Pancreas (tissue), 10 donors: ENCODE results near the gene ARMC6. TPM values are rescaled to one million over a fixed set of nuclear protein-coding genes. Genes with fewer than 3 reads are reported as not detected.

Experiments
- ATAC-seq, 4 donors: fragments of 200-7000 bp; cut with Tn5 transposase; one replicate each; pipeline versions ENCODE4 v1.8.0 to v1.9.1; 2020; ENCODE audit warnings: mild to moderate bottlenecking in 4 of 4, moderate library complexity in 4 of 4
- DNase-seq, 6 donors: peaks; one replicate each; pipeline ENCODE4 v3.0.0-alpha.2; 2020
- FAIRE-seq: peaks from 2 replicates; lab custom pipeline; 2012; peaks lifted over from hg19 to GRCh38; lab: Jason Lieb, UNC
- H3K27ac ChIP-seq, 4 donors: fragments of 200-600 bp; sonication (generic); 1 replicate in 3 of 4; 2 replicates in 1 of 4; pipeline versions ENCODE4 v1.5.0 to v1.8.0; 2020
- H3K27me3 ChIP-seq, 4 donors: fragments of 200-600 bp; one replicate each; pipeline ENCODE4 v1.8.0; 2021
- H3K36me3 ChIP-seq, 3 donors: fragments of 200-600 bp; sonication (generic) in 1 of 3; one replicate each; pipeline versions ENCODE4 v1.5.0 to v1.8.0; 2020 to 2021
- H3K4me1 ChIP-seq, 3 donors: fragments of 200-600 bp; one replicate each; pipeline ENCODE4 v1.8.0; 2021
- H3K4me3 ChIP-seq, 4 donors: fragments of 200-600 bp; sonication (generic) in 2 of 4; one replicate each; pipeline versions ENCODE4 v1.5.0 to v1.8.0; 2020 to 2021
- H3K9me3 ChIP-seq, 4 donors: fragments of 200-600 bp; one replicate each; pipeline ENCODE4 v1.8.0; 2021
- CTCF ChIP-seq, 4 donors: fragments of 200-600 bp; sonication (generic) in 3 of 4; IDR thresholded peaks; one replicate each; pipeline versions ENCODE4 v1.5.0 to v1.8.0; 2021; ENCODE audit warnings: antibody characterized with exemption in 4 of 4
- WGBS, 2 donors: extraction: QIAGEN DNeasy Blood & Tissue Kit; methylation state at CpG; one replicate each; pipeline ENCODE4 v1.1.7; 2013; 5-methylcytosine and 5-hydroxymethylcytosine counted together
- intact Hi-C, 3 donors: fragments of 100-400 bp; cut with DNase I; formaldehyde crosslinking; loops; one replicate each; pipeline versions ENCODE4 v1.11.1 to v1.14.2; 2022
- polyA plus RNA-seq, 2 donors: library from polyadenylated mRNA; stranded (reverse); fragments of 200-250 nt; gene quantifications; one replicate each; pipeline ENCODE4 v1.2.3, GENCODE V29; 2013
- total RNA-seq, 6 donors: library from RNA; stranded (reverse); fragmentation: NEBNext Ultra II Directional in 4 of 6; extraction: Animal tissue kit (Norgen Biotek cat#: 25700) in 4 of 6; gene quantifications; one replicate each; pipeline versions ENCODE4 v1.2.1 to v1.2.4, GENCODE V29; 2021 to 2023
- donor health status: healthy with polysubstance abuse.
- donor health status: DM: no; HTN: no; CAD: no; lungs with moderate emphysema.
- donor health status: DM: no; HTN: no; CAD: no.
- donor health status: control.
- donor health status: control.
- donor health status: Bipolar disorder and iron deficiency.
- donor health status: DM: yes; HTN: yes; CAD: no.
- donor health status: DM: no; HTN: no; CAD: no.
- donor health status: DM: no; HTN: no; CAD: no.
- donor health status: DM: yes; HTN: yes; CAD: no.

The ARMC6 gene
- total and polyA plus RNA-seq, 8 donors: 3.1 to 18.3 (median 7.9) TPM

GRCh38 chr19:19050104-19050503 is 16.7 kb downstream of the ARMC6 start:
- Histone ChIP-seq H3K4me1 (no peaks in the 10 kb centered on the region), H3K36me3 (peaks cover 0 to 4% (median 0%) of the 10 kb centered on the region in 3 donors), H3K9me3 (no peaks in the 10 kb centered on the region), H3K27me3 (no peaks in the 10 kb centered on the region), H3K4me3 (no peak overlapping the region), H3K27ac (no peak overlapping the region)
- DNase-seq (no peak), FAIRE-seq (no peak), ATAC-seq (no peak)
- WGBS, 2 donors: 92% methylated on average over 4 of the region's 4 CpGs
- TF ChIP-seq CTCF (IDR thresholded peaks at IDR 0.05): no peak
- intact Hi-C loops: loop anchor here in 2 of 3 donors (5.0 to 10.0 kb wide), 2 partner anchors 85 to 92 kb away; partner anchors contain the start of gene TMEM161A (in 1 of the 2)

- Histone ChIP-seq H3K36me3 (peaks cover 0 to 7% (median 0%) of the 10 kb centered on the region in 3 donors), H3K4me3 (no peak overlapping the region), H3K27ac (no peak overlapping the region), H3K4me1 (no peaks in the 10 kb centered on the region), H3K9me3 (no peaks in the 10 kb centered on the region), H3K27me3 (no peaks in the 10 kb centered on the region)
- TF ChIP-seq CTCF (IDR thresholded peaks at IDR 0.05): no peak
- FAIRE-seq (no peak), ATAC-seq (no peak), DNase-seq (no peak)
- WGBS, 2 donors: 89 to 92% methylated on average over 2 of the region's 2 CpGs
- intact Hi-C loops: loop anchor here in 2 of 3 donors (5.0 to 10.0 kb wide), 2 partner anchors 84 to 92 kb away; partner anchors contain the start of gene TMEM161A (in 1 of the 2)
These were observed 17.3 kb downstream of the ARMC6 start for GRCh38 chr19:19050731-19051130.

- Histone ChIP-seq H3K27me3 (no peaks in the 10 kb centered on the region), H3K36me3 (peaks cover 0 to 7% (median 0%) of the 10 kb centered on the region in 3 donors), H3K27ac (no peak overlapping the region), H3K4me3 (no peak overlapping the region), H3K4me1 (no peaks in the 10 kb centered on the region), H3K9me3 (no peaks in the 10 kb centered on the region)
- TF ChIP-seq CTCF (IDR thresholded peaks at IDR 0.05): no peak
- intact Hi-C loops: loop anchor here in 2 of 3 donors (5.0 to 10.0 kb wide), 2 partner anchors 83 to 91 kb away; partner anchors contain the start of gene TMEM161A (in 1 of the 2)
- WGBS, 2 donors: 90 to 91% methylated on average over 20 of the region's 20 CpGs
- no peak for DNase-seq
- ATAC-seq: no peak
- FAIRE-seq: no peak
These were observed 18.2 kb downstream of the ARMC6 start for GRCh38 chr19:19051478-19052213.

GRCh38 chr19:19052921-19053320 is 19.5 kb downstream of the ARMC6 start:
- TF ChIP-seq CTCF (IDR thresholded peaks at IDR 0.05): no peak
- intact Hi-C loops: loop anchor here in 2 of 3 donors (5.0 to 10.0 kb wide), 2 partner anchors 82 to 89 kb away; partner anchors contain the start of gene TMEM161A (in 1 of the 2)
- 33 to 49% methylated on average over 1 of the region's 1 CpG for WGBS, 2 donors

More at GRCh38 chr19:19052921-19053320, 19.5 kb downstream of the ARMC6 start:
- H3K27me3 ChIP-seq: no peaks in the 10 kb centered on the region
- H3K4me1 ChIP-seq: no peaks in the 10 kb centered on the region
- no peak overlapping the region for H3K4me3 ChIP-seq
- peaks cover 0 to 7% (median 0%) of the 10 kb centered on the region in 3 donors for H3K36me3 ChIP-seq
- ATAC-seq: no peak
- no peaks in the 10 kb centered on the region for H3K9me3 ChIP-seq
- H3K27ac ChIP-seq: no peak overlapping the region
- FAIRE-seq: no peak
- no peak for DNase-seq
